Astrocyte of the spinal cord (primary cell): ENCODE data around the gene INO80B.

Experiments used
- DNase-seq: peaks from one replicate; pipeline ENCODE4 v3.0.0; 2011; ENCODE audit warnings: low read depth, low spot score
- H3K4me3 ChIP-seq: 2 replicates; pipeline ENCODE4 v1.5.1; 2011; ENCODE audit warnings: low read depth, mild to moderate bottlenecking, low read length, moderate library complexity
- CTCF ChIP-seq: IDR thresholded peaks from 2 replicates; pipeline ENCODE4 v1.5.1; 2012; ENCODE audit warnings: low read depth, mild to moderate bottlenecking, low read length, inconsistent platforms
- in situ Hi-C: cut with HindIII; loops from 2 replicates; pipeline ENCODE4 v1.10.0; 2017; ENCODE audit warnings: low sequenced_read_pairs

INO80B gene

GRCh38 chr2:74425523-74425922, 29.4 kb upstream of the INO80B start:
- no peak for DNase-seq
- no peak overlapping the region for H3K4me3 ChIP-seq
- in situ Hi-C loops = no loop called here
- no peak for TF ChIP-seq CTCF

GRCh38 chr2:74426181-74426758, 28.6 kb upstream of the INO80B start:
- TF ChIP-seq CTCF = no peak
- H3K4me3 ChIP-seq = no peak overlapping the region
- DNase-seq = no peak
- in situ Hi-C loops = no loop called here

GRCh38 chr2:74427551-74427950, 27.3 kb upstream of the INO80B start:
- in situ Hi-C loops = no loop called here
- TF ChIP-seq CTCF = no peak
- DNase-seq = no peak
- H3K4me3 ChIP-seq = no peak overlapping the region

GRCh38 chr2:74428675-74429074, 26.2 kb upstream of the INO80B start:
- TF ChIP-seq CTCF = no peak
- DNase-seq = no peak
- in situ Hi-C loops = no loop called here
- H3K4me3 ChIP-seq = no peak overlapping the region

- in situ Hi-C loops = no loop called here
Observed at GRCh38 chr2:74429487-74430451, 25.1 kb upstream of the INO80B start.

GRCh38 chr2:74430502-74430901, 24.4 kb upstream of the INO80B start:
- DNase-seq = no peak
- in situ Hi-C loops = no loop called here
- H3K4me3 ChIP-seq = no peak overlapping the region
- no peak for TF ChIP-seq CTCF

More at GRCh38 chr2:74429487-74430451, 25.1 kb upstream of the INO80B start:
- H3K4me3 ChIP-seq = no peak overlapping the region
- DNase-seq = no peak
- TF ChIP-seq CTCF = no peak
